GM12878 (cell line): ENCODE results near the gene NAV2. TPM values are rescaled to one million over a fixed set of nuclear protein-coding genes. Genes with fewer than 3 reads are reported as not detected.

Source experiments
- ATAC-seq: fragments of 200-7000 bp; cut with Tn5 transposase; 3 replicates; pipeline ENCODE4 v1.9.1; 2020; ENCODE audit warnings: mild to moderate bottlenecking, moderate library complexity
- BruUV-seq: library from RNA; stranded (reverse); fragments of 400-500 nt; replicated peaks from 2 replicates; lab custom pipeline; 2021; lab: Mats Ljungman, UMichigan
- CTCF ChIA-PET: fragments of 300-600 bp; sonication (Branson Sonifier 250); formaldehyde crosslinking; extraction: SDS; loops from one replicate; lab custom pipeline; 2021; ENCODE audit warnings: inconsistent platforms; lab: Yijun Ruan, JAX
- POLR2A ChIA-PET: fragments of 350-600 bp; formaldehyde crosslinking; extraction: SDS; loops from one replicate; lab custom pipeline; 2021; ENCODE audit warnings: inconsistent platforms; lab: Charles Lee
- RAD21 ChIA-PET: fragments of 300-600 bp; sonication (Branson Sonifier 250); formaldehyde crosslinking; loops from one replicate; lab custom pipeline; 2023; ENCODE audit warnings: antibody characterized with exemption; ENCODE audit not compliant: unreplicated experiment; lab: Charles Lee
- SMC1A ChIA-PET: fragments of 300-600 bp; sonication (Branson Sonifier 250); formaldehyde crosslinking; loops from one replicate; lab custom pipeline; 2023; ENCODE audit not compliant: unreplicated experiment, uncharacterized antibody; lab: Charles Lee
- DNase-seq: peaks from one replicate; pipeline ENCODE4 v3.0.0-alpha.2; 2011; ENCODE audit warnings: low read depth, low spot score
- FAIRE-seq: peaks from 3 replicates; lab custom pipeline; 2011; peaks lifted over from hg19 to GRCh38; lab: Jason Lieb, UNC
- H2AFZ ChIP-seq: 2 replicates; pipeline ENCODE4 v1.6.0; 2011; ENCODE audit warnings: low read depth, low read length, control low read depth; ENCODE audit not compliant: control insufficient read depth
- H3K27ac ChIP-seq: 2 replicates; pipeline ENCODE4 v1.5.1; 2011; ENCODE audit warnings: control low read depth; ENCODE audit not compliant: control insufficient read depth, insufficient read depth
- H3K27me3 ChIP-seq, 2 experiments: replicated peaks in 1 of 2; 2 replicates each; pipeline versions ENCODE4 v1.6.0 to v1.6.1; 2011; ENCODE audit warnings: low read length in 1 of 2; ENCODE audit not compliant: control insufficient read depth in 2 of 2, insufficient read depth in 2 of 2
- H3K36me3 ChIP-seq, 2 experiments: 2 replicates each; pipeline ENCODE4 v1.5.1; 2011; ENCODE audit warnings: low read length in 1 of 2; ENCODE audit not compliant: control insufficient read depth in 2 of 2, insufficient read depth in 2 of 2
- H3K4me1 ChIP-seq: 2 replicates; pipeline ENCODE4 v1.6.1; 2011; ENCODE audit warnings: mild to moderate bottlenecking, low read length, moderate library complexity, mixed read lengths; ENCODE audit not compliant: control insufficient read depth, insufficient read depth
- H3K4me2 ChIP-seq: 2 replicates; pipeline ENCODE4 v1.6.0; 2011; ENCODE audit warnings: control low read depth; ENCODE audit not compliant: control insufficient read depth, insufficient read depth
- H3K4me3 ChIP-seq: fragments of 200-600 bp; sonication (generic); 2 replicates; pipeline ENCODE4 v1.5.1; 2016
- H3K79me2 ChIP-seq: 2 replicates; pipeline ENCODE4 v1.6.0; 2011; ENCODE audit warnings: low read length; ENCODE audit not compliant: control insufficient read depth, insufficient read depth
- H3K9ac ChIP-seq: 2 replicates; pipeline ENCODE4 v1.8.0; 2011; ENCODE audit warnings: low read length, control low read depth, mixed read lengths; ENCODE audit not compliant: control insufficient read depth, insufficient read depth
- H3K9me3 ChIP-seq: replicated peaks from 3 replicates; pipeline ENCODE4 v1.5.1; 2011; ENCODE audit warnings: mild to moderate bottlenecking, low read length; ENCODE audit not compliant: control insufficient read depth, insufficient read depth
- H4K20me1 ChIP-seq: 2 replicates; pipeline ENCODE4 v1.6.0; 2011; ENCODE audit not compliant: control insufficient read depth, insufficient read depth
- CBX3 ChIP-seq: fragments of 200-600 bp; sonication (generic); IDR thresholded peaks from 2 replicates; pipeline ENCODE4 v1.6.1; 2016; ENCODE audit warnings: low read depth, borderline replicate concordance
- ESRRA ChIP-seq: IDR thresholded peaks from 2 replicates; pipeline ENCODE4 v1.6.1; 2012; ENCODE audit warnings: mild to moderate bottlenecking, low read length, improper control_type of control experiment
- HDAC2 ChIP-seq: fragments of 200-600 bp; sonication (generic); IDR thresholded peaks from 2 replicates; pipeline ENCODE4 v1.6.1; 2017
- KLF5 ChIP-seq: fragments of 450-650 bp; IDR thresholded peaks from 2 replicates; pipeline ENCODE4 v1.6.1; 2014; ENCODE audit warnings: mild to moderate bottlenecking; ENCODE audit not compliant: partially characterized antibody
- LARP7 ChIP-seq: fragments of 450-650 bp; IDR thresholded peaks from 2 replicates; pipeline ENCODE4 v1.6.1; 2017; ENCODE audit warnings: mild to moderate bottlenecking
- NFYA ChIP-seq: IDR thresholded peaks from 2 replicates; pipeline ENCODE4 v1.6.1; 2011; ENCODE audit warnings: low read depth, mild to moderate bottlenecking, low read length, improper control_type of control experiment, borderline replicate concordance
- POLR2AphosphoS2 ChIP-seq: IDR thresholded peaks from 2 replicates; pipeline ENCODE4 v1.6.1; 2011; ENCODE audit warnings: low read depth, mild to moderate bottlenecking, low read length, improper control_type of control experiment, moderate library complexity
- RUNX3 ChIP-seq: IDR thresholded peaks from 2 replicates; pipeline ENCODE4 v1.6.1; 2012; ENCODE audit warnings: low read length, inconsistent platforms
- TARDBP ChIP-seq: IDR thresholded peaks from 2 replicates; pipeline ENCODE4 v1.6.1; 2016; ENCODE audit warnings: borderline replicate concordance
- TBL1XR1 ChIP-seq: IDR thresholded peaks from 2 replicates; pipeline ENCODE4 v1.6.1; 2012; ENCODE audit warnings: low read depth, low read length, improper control_type of control experiment
- ZNF24 ChIP-seq: fragments of 450-650 bp; IDR thresholded peaks from 2 replicates; pipeline ENCODE4 v1.6.1; 2017; ENCODE audit warnings: antibody characterized with exemption, mild to moderate bottlenecking
- whole genome bisulfite sequencing: methylation state at CpG from one replicate; pipeline ENCODE4 v1.1.6; 2016; ENCODE audit warnings: low lambda C conversion rate; ENCODE audit not compliant: insufficient replicate concordance, insufficient coverage; ENCODE audit errors: missing lambda C conversion rate; 5-methylcytosine and 5-hydroxymethylcytosine counted together
- in situ Hi-C: fragments of 300-500 bp; cut with MboI; formaldehyde crosslinking; loops from 9 replicates; pipeline ENCODE4 v1.14.3; 2018; ENCODE audit warnings: mixed read lengths
- intact Hi-C: fragments of 100-400 bp; cut with micrococcal nuclease; formaldehyde crosslinking; loops from one replicate; pipeline ENCODE4 v1.14.2; 2022; ENCODE audit not compliant: unreplicated experiment
- polyA plus RNA-seq, 11 experiments: library from polyadenylated mRNA; depleted of rRNA in 4 of 11; unstranded in 6 of 11; stranded (reverse) in 5 of 11; fragments of >200 nt; fragmentation: Nextera tagmentation in 4 of 11; fragmentation: Illumina TruSeq in 1 of 11; extraction: Ambion mirVana in 4 of 11; extraction: Trizol in 1 of 11; gene quantifications; 1 replicate in 1 of 11; 2 replicates in 10 of 11; pipeline versions ENCODE4 v1.2.1 to v1.2.3, GENCODE V29; 2011 to 2016; ENCODE audit warnings: inconsistent platforms in 2 of 11, missing spikeins in 2 of 11, low read depth in 1 of 11
- total RNA-seq, 4 experiments: library from RNA; depleted of rRNA in 3 of 4; stranded (reverse); fragments of >200 nt in 3 of 4; fragmentation: Illumina TruSeq in 1 of 4; extraction: Trizol in 1 of 4; gene quantifications; 2 replicates each; pipeline versions ENCODE4 v1.2.1 to v1.2.3, GENCODE V29; 2013 to 2021
- TF ChIP-seq, protein P1 (sequence below): fragments of 450-650 bp; IDR thresholded peaks from 2 replicates; pipeline ENCODE4 v1.6.1; 2017; ENCODE audit warnings: borderline replicate concordance
- TF ChIP-seq, protein P2 (sequence below): IDR thresholded peaks from 2 replicates; pipeline ENCODE4 v1.6.1; 2012; ENCODE audit warnings: low read depth, low read length, improper control_type of control experiment
- TF ChIP-seq, protein P3 (sequence below): fragments of 450-650 bp; IDR thresholded peaks from 2 replicates; pipeline ENCODE4 v1.6.1; 2016; ENCODE audit warnings: mild to moderate bottlenecking

NAV2 gene
- total and polyA plus RNA-seq, 10 of the 15 experiments (the other 5 are each of a cell fraction or from before 2014, with no cell fraction given): 0.35 to 6.1 (median 1.1) TPM

DNA sequence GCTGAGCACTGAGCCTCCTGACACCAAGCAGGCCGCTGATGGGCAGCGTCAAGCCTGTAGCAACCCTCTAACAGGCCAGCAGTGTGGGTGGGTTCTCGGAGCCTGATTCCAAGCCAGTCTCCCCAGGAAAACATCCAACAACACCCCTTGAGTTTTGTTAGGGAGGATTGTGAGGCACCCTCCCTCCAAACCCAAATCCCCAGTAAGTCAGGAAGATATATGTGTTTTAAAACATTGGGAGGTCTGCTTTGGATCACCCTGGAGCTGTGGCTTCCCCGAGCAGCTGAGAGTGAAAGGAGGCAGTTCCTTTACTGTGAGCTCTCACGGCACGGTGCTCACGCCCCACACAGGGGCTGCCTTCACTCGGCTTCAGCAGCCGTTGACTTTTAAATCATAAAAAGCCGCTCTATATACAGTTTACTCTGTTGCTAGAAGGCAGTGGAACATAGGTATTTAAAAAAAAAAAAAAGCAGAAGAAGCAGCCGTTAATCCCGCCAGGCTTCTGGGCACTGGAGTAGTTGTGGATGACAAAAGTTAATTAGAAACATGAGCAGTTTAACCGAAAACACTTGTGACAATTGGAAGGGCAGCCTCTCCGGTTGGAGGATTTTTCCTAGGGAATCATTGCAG lies 218.6 kb downstream of the NAV2 start:
- DNase-seq (no peak), ATAC-seq (no peak), FAIRE-seq (no peak)
- Histone ChIP-seq H3K79me2 (no peaks in the 10 kb centered on the region), H2AFZ (no peak overlapping the region), H3K9ac (no peak overlapping the region), H3K27ac (no peak overlapping the region), H4K20me1 (no peaks in the 10 kb centered on the region), H3K36me3 (no peaks in the 10 kb centered on the region; a peak in 1 of 4 replicates), H3K27me3 (no peaks in the 10 kb centered on the region), H3K4me3 (no peak overlapping the region), H3K9me3 (no peaks in the 10 kb centered on the region), H3K4me2 (no peak overlapping the region), H3K4me1 (no peaks in the 10 kb centered on the region)
- no peak for TF ChIP-seq ZNF24
- TF ChIP-seq TBL1XR1: no peak
- TF ChIP-seq KLF5: no peak
- TF ChIP-seq, protein P1, sequence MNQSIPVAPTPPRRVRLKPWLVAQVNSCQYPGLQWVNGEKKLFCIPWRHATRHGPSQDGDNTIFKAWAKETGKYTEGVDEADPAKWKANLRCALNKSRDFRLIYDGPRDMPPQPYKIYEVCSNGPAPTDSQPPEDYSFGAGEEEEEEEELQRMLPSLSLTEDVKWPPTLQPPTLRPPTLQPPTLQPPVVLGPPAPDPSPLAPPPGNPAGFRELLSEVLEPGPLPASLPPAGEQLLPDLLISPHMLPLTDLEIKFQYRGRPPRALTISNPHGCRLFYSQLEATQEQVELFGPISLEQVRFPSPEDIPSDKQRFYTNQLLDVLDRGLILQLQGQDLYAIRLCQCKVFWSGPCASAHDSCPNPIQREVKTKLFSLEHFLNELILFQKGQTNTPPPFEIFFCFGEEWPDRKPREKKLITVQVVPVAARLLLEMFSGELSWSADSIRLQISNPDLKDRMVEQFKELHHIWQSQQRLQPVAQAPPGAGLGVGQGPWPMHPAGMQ: no peak
- 55% methylated on average over 14 of the region's 14 CpGs for WGBS
- BruUV-seq: no TSS peak
- ChIA-PET RAD21 (no interaction called here), SMC1A (interaction anchor here (2.1 kb wide), 1 partner anchor 8 kb away, joined by 6 read pairs; no protein-coding TSS in a partner anchor), POLR2A (no interaction called here), CTCF (interaction anchor here (1.5 kb wide), 1 partner anchor 8 kb away, joined by 6 read pairs; no protein-coding TSS in a partner anchor)
- intact Hi-C loops (no loop called here), in situ Hi-C loops (no loop called here)

DNA sequence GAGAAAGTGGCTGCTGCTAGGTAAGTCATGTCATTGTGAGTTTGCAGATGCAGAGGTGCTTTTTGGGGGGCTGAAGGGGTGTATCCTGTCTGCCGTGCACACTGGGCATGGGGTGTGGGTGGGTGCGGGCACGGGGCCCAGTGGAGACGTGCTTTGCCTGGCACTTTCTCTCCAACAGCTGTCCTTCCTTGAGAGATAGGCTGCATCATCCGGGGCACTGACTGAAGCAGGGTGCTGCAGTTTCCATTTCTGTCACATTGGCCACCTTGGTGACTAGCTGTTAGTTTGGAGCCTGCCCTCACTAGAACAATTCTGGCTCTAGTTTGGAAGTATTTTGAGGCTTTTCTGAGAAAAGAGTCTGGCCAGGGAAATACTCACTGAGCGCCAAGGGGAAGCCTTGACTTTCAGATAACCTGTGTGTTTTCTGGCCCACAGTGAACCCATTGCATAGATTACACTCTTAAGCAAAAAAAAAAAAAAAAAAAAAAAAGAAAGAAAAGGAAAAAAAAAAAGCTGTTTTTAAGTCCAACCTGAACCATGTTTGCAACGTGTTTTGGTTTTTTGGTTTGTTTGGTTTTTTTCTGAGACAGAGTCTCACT lies 219.2 kb downstream of the NAV2 start:
- no peaks in the 10 kb centered on the region; a peak in 1 of 4 replicates for H3K36me3 ChIP-seq
- no peaks in the 10 kb centered on the region for H3K4me1 ChIP-seq
- SMC1A ChIA-PET: no interaction called here
- H2AFZ ChIP-seq: no peak overlapping the region
- no peak overlapping the region for H3K27ac ChIP-seq
- in situ Hi-C loops: no loop called here
- H3K9ac ChIP-seq: no peak overlapping the region
- CTCF ChIA-PET: no interaction called here
- H3K4me3 ChIP-seq: no peak overlapping the region
- H3K4me2 ChIP-seq: no peak overlapping the region
- 10% methylated on average over 5 of the region's 7 CpGs for WGBS
- ATAC-seq (no peak), DNase-seq (no peak), FAIRE-seq (no peak)
- no peaks in the 10 kb centered on the region for H3K9me3 ChIP-seq
- no TSS peak for BruUV-seq
- H3K27me3 ChIP-seq: no peaks in the 10 kb centered on the region
- intact Hi-C loops: no loop called here
- no peaks in the 10 kb centered on the region for H4K20me1 ChIP-seq
- RAD21 ChIA-PET: no interaction called here
- POLR2A ChIA-PET: no interaction called here
- no peaks in the 10 kb centered on the region for H3K79me2 ChIP-seq
- no peak for TF ChIP-seq LARP7
- TF ChIP-seq CBX3: no peak
- no peak for TF ChIP-seq POLR2AphosphoS2
- no peak for TF ChIP-seq NFYA
- no peak for TF ChIP-seq TARDBP
- TF ChIP-seq, protein P2, sequence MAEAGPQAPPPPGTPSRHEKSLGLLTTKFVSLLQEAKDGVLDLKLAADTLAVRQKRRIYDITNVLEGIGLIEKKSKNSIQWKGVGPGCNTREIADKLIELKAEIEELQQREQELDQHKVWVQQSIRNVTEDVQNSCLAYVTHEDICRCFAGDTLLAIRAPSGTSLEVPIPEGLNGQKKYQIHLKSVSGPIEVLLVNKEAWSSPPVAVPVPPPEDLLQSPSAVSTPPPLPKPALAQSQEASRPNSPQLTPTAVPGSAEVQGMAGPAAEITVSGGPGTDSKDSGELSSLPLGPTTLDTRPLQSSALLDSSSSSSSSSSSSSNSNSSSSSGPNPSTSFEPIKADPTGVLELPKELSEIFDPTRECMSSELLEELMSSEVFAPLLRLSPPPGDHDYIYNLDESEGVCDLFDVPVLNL: no peak
- no peak for TF ChIP-seq RUNX3
- TF ChIP-seq, protein P3, sequence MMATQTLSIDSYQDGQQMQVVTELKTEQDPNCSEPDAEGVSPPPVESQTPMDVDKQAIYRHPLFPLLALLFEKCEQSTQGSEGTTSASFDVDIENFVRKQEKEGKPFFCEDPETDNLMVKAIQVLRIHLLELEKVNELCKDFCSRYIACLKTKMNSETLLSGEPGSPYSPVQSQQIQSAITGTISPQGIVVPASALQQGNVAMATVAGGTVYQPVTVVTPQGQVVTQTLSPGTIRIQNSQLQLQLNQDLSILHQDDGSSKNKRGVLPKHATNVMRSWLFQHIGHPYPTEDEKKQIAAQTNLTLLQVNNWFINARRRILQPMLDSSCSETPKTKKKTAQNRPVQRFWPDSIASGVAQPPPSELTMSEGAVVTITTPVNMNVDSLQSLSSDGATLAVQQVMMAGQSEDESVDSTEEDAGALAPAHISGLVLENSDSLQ: no peak
- no peak for TF ChIP-seq ESRRA
- no peak for TF ChIP-seq HDAC2
